H54 (cell line): ENCODE results near the gene CD160.
"Not testable (repeated sequence)": the region's sequence is repeated elsewhere in the genome, so short reads cannot be mapped to it uniquely, and the experiment has no call there.

Experiments used
- DNase-seq: peaks from one replicate; pipeline ENCODE4 v3.0.0; 2011; ENCODE audit warnings: low spot score, mixed read lengths; ENCODE audit not compliant: insufficient read length
- FAIRE-seq: peaks from 3 replicates; lab custom pipeline; 2011; peaks lifted over from hg19 to GRCh38; lab: Jason Lieb, UNC
- POLR2A ChIP-seq: IDR thresholded peaks from 2 replicates; pipeline ENCODE4 v1.6.1; 2011; ENCODE audit warnings: low read depth, mild to moderate bottlenecking, low read length

The CD160 gene

DNA sequence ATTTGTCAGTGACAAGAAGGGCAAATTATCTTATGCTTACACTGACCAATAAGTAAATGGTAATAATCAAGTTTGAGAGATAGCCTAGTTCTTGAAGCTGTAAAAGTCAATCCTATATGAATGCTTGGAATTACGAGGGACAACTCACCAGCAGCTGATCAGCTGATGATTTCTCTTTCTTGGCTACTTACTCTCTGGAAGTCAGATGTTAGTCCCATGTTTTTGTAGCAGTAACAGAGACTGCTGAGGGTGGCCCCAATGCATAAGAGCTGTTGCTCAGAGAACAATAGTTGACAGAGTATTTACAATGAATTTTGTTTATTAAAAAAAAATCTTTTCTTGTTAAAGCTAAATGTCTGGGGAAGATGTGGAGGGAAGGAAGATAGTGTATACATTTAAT lies 39.3 kb downstream of the CD160 start:
- TF ChIP-seq POLR2A: no peak
- FAIRE-seq: no peak
- no peak for DNase-seq

- TF ChIP-seq POLR2A: no peak
- FAIRE-seq (no peak), DNase-seq (no peak)
Observed at GRCh38 chr1:145759721-145760120, 40.4 kb downstream of the CD160 start.

- not testable (repeated sequence) for FAIRE-seq, DNase-seq
Observed at GRCh38 chr1:145760395-145760949, 41.2 kb downstream of the CD160 start.

- not testable (repeated sequence) for FAIRE-seq, DNase-seq
Observed at GRCh38 chr1:145761498-145761897, 42.2 kb downstream of the CD160 start.

DNA sequence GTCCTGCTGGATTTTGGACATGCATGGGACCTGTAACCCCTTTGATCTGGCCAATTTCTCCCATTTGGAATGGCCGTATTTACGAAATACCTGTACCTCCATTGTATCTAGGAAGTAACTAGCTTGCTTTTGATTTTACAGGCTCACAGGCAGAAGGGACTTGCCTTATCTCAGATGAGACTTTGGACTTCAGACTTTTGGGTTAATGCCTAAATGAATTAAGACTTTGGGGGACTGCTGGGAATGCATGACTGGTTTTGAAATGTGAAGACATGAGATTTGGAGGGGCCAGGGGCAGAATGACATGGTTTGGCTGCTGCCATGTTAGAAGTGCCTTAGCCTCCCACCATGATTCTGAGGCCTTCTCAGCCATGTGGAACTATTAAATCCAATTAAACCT lies 42.7 kb downstream of the CD160 start:
- FAIRE-seq, DNase-seq: not testable (repeated sequence)

DNA sequence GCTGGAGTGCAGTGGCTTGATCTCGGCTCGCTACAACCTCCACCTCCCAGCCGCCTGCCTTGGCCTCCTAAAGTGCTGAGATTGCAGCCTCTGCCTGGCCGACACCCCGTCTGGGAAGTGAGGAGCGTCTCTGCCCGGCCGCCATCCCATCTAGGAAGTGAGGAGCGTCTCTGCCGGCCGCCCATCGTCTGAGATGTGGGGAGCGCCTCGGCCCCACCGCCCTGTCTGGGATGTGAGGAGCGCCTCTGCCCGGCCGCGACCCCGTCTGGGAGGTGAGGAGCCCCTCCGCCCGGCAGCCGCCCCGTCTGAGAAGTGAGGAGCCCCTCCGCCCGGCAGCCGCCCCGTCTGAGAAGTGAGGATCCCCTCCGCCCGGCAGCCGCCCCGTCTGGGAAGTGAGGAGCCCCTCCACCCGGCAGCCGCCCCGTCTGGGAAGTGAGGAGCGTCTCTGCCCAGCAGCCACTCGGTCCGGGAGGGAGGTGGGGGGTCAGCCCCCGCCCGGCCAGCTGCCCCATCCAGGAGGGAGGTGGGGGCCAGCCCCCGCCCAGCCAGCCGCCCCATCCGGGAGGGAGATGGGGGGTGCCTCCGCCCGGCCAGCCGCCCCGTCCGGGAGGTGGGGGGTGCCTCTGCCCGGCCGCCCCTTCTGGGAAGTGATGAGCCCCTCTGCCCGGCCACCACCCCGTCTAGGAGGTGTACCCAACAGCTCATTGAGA lies 45.1 kb downstream of the CD160 start:
- not testable (repeated sequence) for FAIRE-seq, DNase-seq

GRCh38 chr1:145765127-145765526 lies 45.8 kb downstream of the CD160 start:
- FAIRE-seq, DNase-seq: not testable (repeated sequence)

- FAIRE-seq: not testable (repeated sequence)
Observed at GRCh38 chr1:145765585-145766360, 46.5 kb downstream of the CD160 start.

GRCh38 chr1:145766926-145767325 lies 47.6 kb downstream of the CD160 start:
- not testable (repeated sequence) for DNase-seq, FAIRE-seq

More at GRCh38 chr1:145765585-145766360, 46.5 kb downstream of the CD160 start:
- not testable (repeated sequence) for DNase-seq

- not testable (repeated sequence) for FAIRE-seq, DNase-seq
Observed at GRCh38 chr1:145768004-145768403, 48.7 kb downstream of the CD160 start.

DNA sequence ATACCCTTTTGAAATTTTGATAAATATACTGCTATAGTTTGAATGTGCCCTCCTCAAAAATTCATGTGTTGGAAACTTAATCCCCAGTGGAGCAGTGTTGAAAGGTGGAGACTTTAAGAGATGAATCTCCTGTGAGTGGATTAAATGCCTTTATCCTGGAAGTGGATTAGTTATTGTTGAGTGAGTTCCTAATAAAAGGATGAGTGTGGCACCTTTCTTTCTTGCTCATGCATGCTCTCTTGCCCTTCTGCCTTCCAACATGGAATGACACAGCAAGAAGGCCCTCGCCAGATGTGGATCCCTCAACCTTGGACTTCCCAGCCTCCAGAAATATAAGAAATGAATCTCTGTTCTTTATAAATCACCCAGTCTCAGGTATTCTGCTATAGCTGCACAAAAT lies 51.8 kb downstream of the CD160 start:
- no peak for TF ChIP-seq POLR2A
- FAIRE-seq (no peak), DNase-seq (no peak)

- TF ChIP-seq POLR2A: no peak
Observed at GRCh38 chr1:145773423-145773822, 54.1 kb downstream of the CD160 start.

DNA sequence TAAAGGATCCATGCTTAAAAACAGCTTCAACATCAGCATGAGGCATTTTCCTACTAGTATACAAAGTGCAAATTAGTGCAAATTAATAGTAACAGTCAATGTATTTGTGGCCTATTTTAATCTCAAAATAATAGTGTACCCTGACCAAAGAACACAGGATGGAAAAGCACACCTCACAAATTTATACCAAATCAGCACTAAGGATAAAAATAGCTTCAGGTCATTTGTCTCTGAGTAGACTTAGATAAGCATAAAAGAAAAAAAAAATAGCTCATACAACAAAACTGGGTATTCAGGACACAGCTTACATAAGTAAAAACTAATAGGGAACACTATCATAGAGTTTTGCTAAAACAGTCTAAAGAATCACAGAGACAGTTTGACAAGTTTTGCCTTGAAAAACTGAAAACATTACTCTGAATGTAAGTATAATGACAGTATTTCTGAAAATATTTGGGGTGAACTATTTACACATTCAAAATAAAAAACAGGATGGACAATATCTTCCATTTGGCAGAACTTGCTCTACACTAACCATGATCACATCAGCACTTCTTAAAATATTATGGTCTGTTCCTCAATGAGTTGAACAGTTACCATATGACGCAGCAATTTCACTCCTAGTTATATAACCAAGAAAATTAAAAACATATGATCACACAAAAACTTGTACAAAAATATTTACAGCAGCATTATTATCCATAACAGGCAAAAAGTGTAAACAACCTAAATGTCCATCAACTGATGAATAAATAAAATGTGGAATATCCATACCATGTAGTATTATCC lies 58.3 kb downstream of the CD160 start:
- TF ChIP-seq POLR2A: no peak
- no peak for DNase-seq
- no peak for FAIRE-seq

More at GRCh38 chr1:145773423-145773822, 54.1 kb downstream of the CD160 start:
- FAIRE-seq (no peak), DNase-seq (no peak)

DNA sequence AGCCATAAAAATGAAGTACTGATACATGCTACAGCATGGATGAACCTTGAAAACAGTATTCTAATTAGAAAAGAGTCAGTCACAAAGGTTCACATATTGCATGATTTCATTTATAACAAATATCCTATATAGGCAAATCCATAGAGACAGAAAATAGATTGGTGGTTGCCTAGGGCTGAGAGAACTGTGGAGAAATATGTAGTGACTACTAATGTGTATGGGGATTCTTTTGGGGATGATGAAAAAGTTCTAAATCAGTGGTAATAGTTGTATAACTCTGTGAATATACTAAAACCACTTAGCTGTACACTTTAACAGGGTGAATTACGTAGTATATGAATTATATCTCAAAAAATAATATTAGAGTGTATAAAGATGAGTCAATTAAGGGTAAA lies 58.8 kb downstream of the CD160 start:
- DNase-seq (no peak), FAIRE-seq (no peak)
- no peak for TF ChIP-seq POLR2A
